Measurements from ENCODE around the gene PLCH1.

The PLCH1 gene

GRCh38 chr3:155688481-155688880 lies 56.4 kb downstream of the PLCH1 start:
- 93 to 95% methylated on average over 3 of the region's 3 CpGs for WGBS, 2 experiments
- H3K4me1 ChIP-seq (ENCODE audit: control insufficient read depth, insufficient read depth, low read length) = no peaks in the 10 kb centered on the region
- no peaks in the 10 kb centered on the region for H3K9me3 ChIP-seq (ENCODE audit: control insufficient read depth, low read length)

GRCh38 chr3:155683344-155683720 lies 61.5 kb downstream of the PLCH1 start:
- WGBS, 2 experiments = 96 to 100% methylated on average over 1 to 2 of the region's 2 CpGs
- Histone ChIP-seq H3K27me3 (ENCODE audit: control insufficient read depth, insufficient read depth, low read length, poor library complexity, severe bottlenecking) (no peaks in the 10 kb centered on the region), H3K4me3 (ENCODE audit: insufficient read depth, low read depth, low read length) (no peak overlapping the region), H3K36me3 (ENCODE audit: control insufficient read depth, insufficient read depth, low read length) (no peaks in the 10 kb centered on the region), H3K9me3 (ENCODE audit: control insufficient read depth, low read length) (no peaks in the 10 kb centered on the region), H3K4me1 (ENCODE audit: control insufficient read depth, insufficient read depth, low read length) (no peaks in the 10 kb centered on the region), H3K27ac (ENCODE audit: insufficient read depth, low read depth, low read length, poor library complexity, severe bottlenecking) (no peak overlapping the region)

More at GRCh38 chr3:155688481-155688880, 56.4 kb downstream of the PLCH1 start:
- Histone ChIP-seq H3K36me3 (ENCODE audit: control insufficient read depth, insufficient read depth, low read length) (no peaks in the 10 kb centered on the region), H3K27ac (ENCODE audit: insufficient read depth, low read depth, low read length, poor library complexity, severe bottlenecking) (no peak overlapping the region), H3K4me3 (ENCODE audit: insufficient read depth, low read depth, low read length) (no peak overlapping the region), H3K27me3 (ENCODE audit: control insufficient read depth, insufficient read depth, low read length, poor library complexity, severe bottlenecking) (no peaks in the 10 kb centered on the region)

GRCh38 chr3:155682426-155683343 lies 62.2 kb downstream of the PLCH1 start:
- Histone ChIP-seq H3K27ac (ENCODE audit: insufficient read depth, low read depth, low read length, poor library complexity, severe bottlenecking) (no peak overlapping the region), H3K9me3 (ENCODE audit: control insufficient read depth, low read length) (no peaks in the 10 kb centered on the region), H3K36me3 (ENCODE audit: control insufficient read depth, insufficient read depth, low read length) (no peaks in the 10 kb centered on the region), H3K27me3 (ENCODE audit: control insufficient read depth, insufficient read depth, low read length, poor library complexity, severe bottlenecking) (no peaks in the 10 kb centered on the region), H3K4me3 (ENCODE audit: insufficient read depth, low read depth, low read length) (no peak overlapping the region), H3K4me1 (ENCODE audit: control insufficient read depth, insufficient read depth, low read length) (no peaks in the 10 kb centered on the region)
- 95 to 97% methylated on average over 3 of the region's 3 CpGs for WGBS, 2 experiments

- Histone ChIP-seq H3K4me3 (ENCODE audit: insufficient read depth, low read depth, low read length) (no peak overlapping the region), H3K4me1 (ENCODE audit: control insufficient read depth, insufficient read depth, low read length) (no peaks in the 10 kb centered on the region), H3K27me3 (ENCODE audit: control insufficient read depth, insufficient read depth, low read length, poor library complexity, severe bottlenecking) (no peaks in the 10 kb centered on the region), H3K9me3 (ENCODE audit: control insufficient read depth, low read length) (no peaks in the 10 kb centered on the region), H3K27ac (ENCODE audit: insufficient read depth, low read depth, low read length, poor library complexity, severe bottlenecking) (no peak overlapping the region), H3K36me3 (ENCODE audit: control insufficient read depth, insufficient read depth, low read length) (no peaks in the 10 kb centered on the region)
- 80 to 84% methylated on average over 13 to 14 of the region's 14 CpGs for WGBS, 2 experiments
Observed at GRCh38 chr3:155676252-155676981, 68.5 kb downstream of the PLCH1 start.

DNA sequence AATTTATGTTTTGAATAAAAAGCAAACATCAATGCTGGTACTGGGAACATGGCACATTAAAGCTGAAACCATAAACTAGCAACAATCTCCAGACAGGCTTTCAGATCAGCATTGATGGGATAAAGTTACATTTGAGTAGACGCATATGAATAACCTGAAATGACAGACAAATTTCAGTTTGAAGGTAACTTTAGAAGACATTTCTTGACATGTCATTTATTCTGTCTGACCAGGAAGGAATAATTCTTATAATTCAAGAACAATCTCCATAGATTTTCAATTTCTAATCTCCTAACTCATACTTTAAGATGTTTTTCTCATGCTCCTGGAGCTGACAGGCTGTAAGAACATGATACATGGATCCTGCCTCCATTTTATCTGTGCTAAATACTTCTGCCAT lies 69.8 kb downstream of the PLCH1 start:
- Histone ChIP-seq H3K27ac (ENCODE audit: insufficient read depth, low read depth, low read length, poor library complexity, severe bottlenecking) (no peak overlapping the region), H3K27me3 (ENCODE audit: control insufficient read depth, insufficient read depth, low read length, poor library complexity, severe bottlenecking) (no peaks in the 10 kb centered on the region), H3K9me3 (ENCODE audit: control insufficient read depth, low read length) (no peaks in the 10 kb centered on the region), H3K4me3 (ENCODE audit: insufficient read depth, low read depth, low read length) (no peak overlapping the region), H3K36me3 (ENCODE audit: control insufficient read depth, insufficient read depth, low read length) (no peaks in the 10 kb centered on the region), H3K4me1 (ENCODE audit: control insufficient read depth, insufficient read depth, low read length) (no peaks in the 10 kb centered on the region)
- 89 to 100% methylated on average over 1 of the region's 1 CpG for WGBS, 2 experiments

GRCh38 chr3:155673421-155673820 lies 71.5 kb downstream of the PLCH1 start:
- Histone ChIP-seq H3K4me1 (ENCODE audit: control insufficient read depth, insufficient read depth, low read length) (no peaks in the 10 kb centered on the region), H3K27me3 (ENCODE audit: control insufficient read depth, insufficient read depth, low read length, poor library complexity, severe bottlenecking) (no peaks in the 10 kb centered on the region), H3K9me3 (ENCODE audit: control insufficient read depth, low read length) (no peaks in the 10 kb centered on the region), H3K36me3 (ENCODE audit: control insufficient read depth, insufficient read depth, low read length) (no peaks in the 10 kb centered on the region), H3K4me3 (ENCODE audit: insufficient read depth, low read depth, low read length) (no peak overlapping the region), H3K27ac (ENCODE audit: insufficient read depth, low read depth, low read length, poor library complexity, severe bottlenecking) (no peak overlapping the region)
- WGBS, 2 experiments = 95% methylated on average over 3 to 4 of the region's 4 CpGs

GRCh38 chr3:155670335-155670734 lies 74.5 kb downstream of the PLCH1 start:
- H3K9me3 ChIP-seq (ENCODE audit: control insufficient read depth, low read length) = no peaks in the 10 kb centered on the region
- 89 to 95% methylated on average over 2 of the region's 2 CpGs for WGBS, 2 experiments
- H3K4me3 ChIP-seq (ENCODE audit: insufficient read depth, low read depth, low read length) = no peak overlapping the region
- no peak overlapping the region for H3K27ac ChIP-seq (ENCODE audit: insufficient read depth, low read depth, low read length, poor library complexity, severe bottlenecking)
- no peaks in the 10 kb centered on the region for H3K27me3 ChIP-seq (ENCODE audit: control insufficient read depth, insufficient read depth, low read length, poor library complexity, severe bottlenecking)
- peaks cover 2% of the 10 kb centered on the region for H3K4me1 ChIP-seq (ENCODE audit: control insufficient read depth, insufficient read depth, low read length)
- H3K36me3 ChIP-seq (ENCODE audit: control insufficient read depth, insufficient read depth, low read length) = no peaks in the 10 kb centered on the region

DNA sequence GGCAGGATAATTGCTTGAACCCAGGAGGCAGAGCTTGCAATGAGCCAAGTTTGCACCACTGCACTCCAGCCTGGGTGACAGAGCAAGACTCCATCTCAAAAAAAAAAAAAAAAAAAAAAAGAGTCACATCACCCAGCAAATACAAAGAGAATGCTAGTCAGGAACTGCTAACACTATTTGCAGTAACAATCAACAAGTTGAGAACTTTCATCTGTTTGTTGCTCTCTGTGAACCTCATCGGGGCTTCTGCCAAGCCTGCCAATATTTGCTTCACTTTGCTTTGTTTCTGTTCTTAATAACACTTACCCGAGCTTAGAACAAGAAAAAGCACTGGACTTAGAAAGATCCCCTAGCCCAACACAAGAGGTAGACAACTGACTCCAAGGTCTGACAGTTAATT lies 76.9 kb downstream of the PLCH1 start:
- Histone ChIP-seq H3K27ac (ENCODE audit: insufficient read depth, low read depth, low read length, poor library complexity, severe bottlenecking) (no peak overlapping the region), H3K4me1 (ENCODE audit: control insufficient read depth, insufficient read depth, low read length) (peaks cover 6% of the 10 kb centered on the region), H3K4me3 (ENCODE audit: insufficient read depth, low read depth, low read length) (no peak overlapping the region), H3K9me3 (ENCODE audit: control insufficient read depth, low read length) (no peaks in the 10 kb centered on the region), H3K36me3 (ENCODE audit: control insufficient read depth, insufficient read depth, low read length) (no peaks in the 10 kb centered on the region), H3K27me3 (ENCODE audit: control insufficient read depth, insufficient read depth, low read length, poor library complexity, severe bottlenecking) (no peaks in the 10 kb centered on the region)
- 89 to 95% methylated on average over 2 of the region's 2 CpGs for WGBS, 2 experiments

GRCh38 chr3:155664925-155665695 lies 79.8 kb downstream of the PLCH1 start:
- Histone ChIP-seq H3K4me3 (ENCODE audit: insufficient read depth, low read depth, low read length) (no peak overlapping the region), H3K9me3 (ENCODE audit: control insufficient read depth, low read length) (no peaks in the 10 kb centered on the region), H3K36me3 (ENCODE audit: control insufficient read depth, insufficient read depth, low read length) (no peaks in the 10 kb centered on the region), H3K4me1 (ENCODE audit: control insufficient read depth, insufficient read depth, low read length) (peaks cover 6% of the 10 kb centered on the region), H3K27me3 (ENCODE audit: control insufficient read depth, insufficient read depth, low read length, poor library complexity, severe bottlenecking) (no peaks in the 10 kb centered on the region), H3K27ac (ENCODE audit: insufficient read depth, low read depth, low read length, poor library complexity, severe bottlenecking) (no peak overlapping the region)
- WGBS, 2 experiments = 91 to 93% methylated on average over 3 of the region's 4 CpGs
